ENCODE measurements around the gene GBP1. TPM values are rescaled to one million over a fixed set of nuclear protein-coding genes. Genes with fewer than 3 reads are reported as not detected.

GBP1 gene
- total and polyA plus RNA-seq, 2 of the 4 experiments (the other 2 are of a cell fraction) = 39.3 to 118 TPM

DNA sequence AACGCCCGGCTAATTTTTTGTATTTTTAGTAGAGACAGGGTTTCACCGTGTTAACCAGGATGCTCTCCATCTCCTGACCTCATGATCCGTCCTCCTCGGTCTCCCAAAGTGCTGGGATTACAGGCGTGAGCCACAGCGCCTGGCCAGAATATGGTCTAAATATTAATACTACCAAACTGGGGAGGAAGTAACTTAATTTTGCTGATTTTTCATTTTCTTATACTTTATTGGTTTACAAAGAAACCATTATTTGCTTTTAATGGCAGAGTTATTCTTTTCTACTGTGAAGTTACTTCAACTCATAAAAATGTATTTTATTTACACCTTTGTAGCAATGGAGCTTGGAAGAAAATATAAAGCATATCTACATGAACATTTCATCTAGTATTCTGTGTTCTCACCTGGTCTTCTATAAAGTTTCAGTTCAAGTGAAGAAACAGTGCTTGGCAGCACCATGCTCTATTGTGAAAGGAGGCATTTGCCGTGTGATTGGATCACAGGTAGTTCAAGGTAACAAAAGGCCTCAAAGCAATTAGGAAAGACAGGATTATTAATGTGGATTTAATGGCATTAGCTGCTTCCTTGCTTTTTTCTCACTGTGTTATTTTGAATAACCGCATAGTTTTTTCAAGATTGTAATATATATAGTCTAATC is 13.6 kb downstream of the GBP1 start:
- H2BK120ac ChIP-seq (ENCODE audit: low read depth, low read length) = no peak overlapping the region
- no peaks in the 10 kb centered on the region for H3K4me1 ChIP-seq (ENCODE audit: control insufficient read depth, insufficient read depth, low read length)
- no peaks in the 10 kb centered on the region for H3K27me3 ChIP-seq (ENCODE audit: control insufficient read depth, insufficient read depth, low read length)
- no peak overlapping the region for H3K9ac ChIP-seq (ENCODE audit: low read depth, low read length)
- no peak overlapping the region for H4K8ac ChIP-seq (ENCODE audit: low read depth in 2 of 2, low read length in 2 of 2)
- no peak for TF ChIP-seq CEBPB (IDR thresholded peaks at IDR 0.05; ENCODE audit: low read depth, low read length)
- no peak for TF ChIP-seq RFX5 (IDR thresholded peaks at IDR 0.05; ENCODE audit: low read depth, low read length)
- TF ChIP-seq SMC3 (IDR thresholded peaks at IDR 0.05; ENCODE audit: low read depth, low read length) = no peak
- H3K14ac ChIP-seq (replicated peaks; ENCODE audit: low read depth, low read length) = no peak overlapping the region
- H4K5ac ChIP-seq (ENCODE audit: low read depth, low read length) = no peak overlapping the region
- H4K20me1 ChIP-seq (ENCODE audit: insufficient read depth, low read length) = no peaks in the 10 kb centered on the region
- H3K4ac ChIP-seq (ENCODE audit: low read depth, low read length) = no peak overlapping the region
- H3K23ac ChIP-seq (ENCODE audit: low read depth, low read length) = no peak overlapping the region
- intact Hi-C loops (cut with micrococcal nuclease) = no loop called here
- H3K4me3 ChIP-seq (ENCODE audit: insufficient read depth, low read depth, low read length) = no peak overlapping the region
- H3K56ac ChIP-seq (ENCODE audit: extremely low read depth, insufficient read depth, low read length) = no peak overlapping the region
- no CpG with 5 or more reads among the region's 9 CpGs for WGBS, 2 experiments (ENCODE audit: extremely low coverage in 2 of 2, insufficient read length in 1 of 2)
- no peak for ATAC-seq (ENCODE audit: low read depth)
- H3K79me1 ChIP-seq (ENCODE audit: low read depth in 1 of 2, low read length in 2 of 2) = no peaks in the 10 kb centered on the region
- no peak overlapping the region for H4K91ac ChIP-seq (ENCODE audit: insufficient read depth, low read depth, low read length)
- no peak overlapping the region for H3K27ac ChIP-seq (ENCODE audit: insufficient read depth, low read length)
- no peaks in the 10 kb centered on the region for H3K9me1 ChIP-seq (ENCODE audit: insufficient read depth, low read length)
- H3K18ac ChIP-seq (ENCODE audit: low read depth, low read length) = no peak overlapping the region
- H3K4me2 ChIP-seq (ENCODE audit: low read depth, low read length) = no peak overlapping the region
- no TSS peak for BruUV-seq (replicated peaks)
- H2BK20ac ChIP-seq (ENCODE audit: low read depth, low read length) = no peak overlapping the region
- no peak overlapping the region for H2AFZ ChIP-seq (replicated peaks; ENCODE audit: low read length, poor library complexity)
- CTCF ChIA-PET = interaction anchor here (0.7 kb wide), 1 partner anchor 380 kb away, joined by 3 read pairs; no protein-coding TSS in a partner anchor
- H3K9me3 ChIP-seq (ENCODE audit: control insufficient read depth, insufficient read depth, low read length) = no peaks in the 10 kb centered on the region
- H2AK5ac ChIP-seq (ENCODE audit: low read depth, low read length) = no peak overlapping the region
- POLR2A ChIA-PET (ENCODE audit: unreplicated experiment) = no interaction called here
- in situ Hi-C loops (cut with MboI; ENCODE audit: low sequenced_read_pairs) = no loop called here
- H2AK9ac ChIP-seq (replicated peaks; ENCODE audit: low read depth, low read length, poor library complexity) = no peak overlapping the region
- DNase-seq = no peak
- no peak overlapping the region for H2BK5ac ChIP-seq (ENCODE audit: low read depth, low read length, poor library complexity, severe bottlenecking)
- H3K36me3 ChIP-seq (ENCODE audit: control insufficient read depth, insufficient read depth, low read length) = peaks cover 26% of the 10 kb centered on the region
- H2BK15ac ChIP-seq (ENCODE audit: low read depth, low read length) = no peak overlapping the region
- dilution Hi-C loops (cut with HindIII; ENCODE audit: low sequenced_read_pairs, unreplicated experiment) = no loop called here

Measured in IMR-90 (cell line).